Smooth muscle cell of the coronary artery (primary cell): ENCODE results near the gene SPDEF. TPM values are rescaled to one million over a fixed set of nuclear protein-coding genes. Genes with fewer than 3 reads are reported as not detected.

Source experiments
- total RNA-seq: library from RNA; depleted of rRNA; stranded (reverse); fragments of >200 nt; gene quantifications from 2 replicates; pipeline ENCODE4 v1.2.3, GENCODE V29; 2014; ENCODE audit warnings: low replicate concordance

Gene SPDEF
- total RNA-seq: not detected in 2 replicates

DNA sequence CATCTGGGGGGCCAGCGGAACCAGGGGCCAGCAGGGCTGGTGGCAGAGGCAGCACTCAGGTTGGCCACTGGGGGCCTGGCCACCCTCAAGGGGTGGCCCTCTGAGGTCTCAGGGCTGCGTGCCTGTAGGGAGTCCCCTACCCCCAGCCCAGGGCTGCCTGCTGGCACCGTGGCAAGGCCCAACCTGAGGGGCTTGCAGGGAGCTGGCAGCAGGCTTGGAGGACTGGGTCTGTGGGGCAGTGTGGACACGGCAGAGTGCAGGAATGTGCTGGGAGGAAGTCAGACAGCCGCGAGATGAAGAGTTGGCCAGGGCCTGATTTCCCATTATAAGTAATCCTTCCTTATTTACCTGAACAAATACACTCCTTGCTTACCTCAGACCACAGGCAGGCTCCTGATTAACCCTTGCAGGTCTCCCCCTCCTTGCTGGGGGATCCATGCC is at the start of gene SPDEF:
Gene SPDEF (minus strand): TSS at position 299 of the 441 bp plus-strand sequence. CDS start 11,874 bp downstream, outside the sequence.

Other genes starting within 250 kb of the SPDEF start
- 13.2 and 13.9 TPM in 2 replicates for gene NUDT3, start 163.7 kb downstream of the SPDEF start, total RNA-seq
- gene RPS10, start 130.3 kb downstream of the SPDEF start, total RNA-seq: 2,473 and 3,211 TPM in 2 replicates
- gene PACSIN1, start 90.3 kb downstream of the SPDEF start, total RNA-seq: not detected in 2 replicates
- 31.9 and 35.0 TPM in 2 replicates for gene ILRUN, start 140.4 kb upstream of the SPDEF start, total RNA-seq
- gene SNRPC, start 201.2 kb upstream of the SPDEF start, total RNA-seq: 24.9 and 65.5 TPM in 2 replicates
- gene BLTP3A, start 235.8 kb upstream of the SPDEF start, total RNA-seq: 2.7 and 6.4 TPM in 2 replicates